LNCaP clone FGC (cell line): ENCODE measurements around the gene CAPZA2.

Experiments used
- DNase-seq: peaks from one replicate; pipeline ENCODE4 v3.0.0-alpha.2; 2011; ENCODE audit warnings: low read depth
- H3K4me3 ChIP-seq: 2 replicates; pipeline ENCODE4 v1.5.1; 2011; ENCODE audit warnings: mild to moderate bottlenecking, low read depth, low read length, control low read depth
- TF ChIP-seq, protein P1 (sequence below): IDR thresholded peaks from 2 replicates; pipeline ENCODE4 v1.5.1; 2012; ENCODE audit warnings: mild to moderate bottlenecking; ENCODE audit not compliant: control insufficient read depth, insufficient read depth; ENCODE audit errors: extremely low read depth

CAPZA2 gene

DNA sequence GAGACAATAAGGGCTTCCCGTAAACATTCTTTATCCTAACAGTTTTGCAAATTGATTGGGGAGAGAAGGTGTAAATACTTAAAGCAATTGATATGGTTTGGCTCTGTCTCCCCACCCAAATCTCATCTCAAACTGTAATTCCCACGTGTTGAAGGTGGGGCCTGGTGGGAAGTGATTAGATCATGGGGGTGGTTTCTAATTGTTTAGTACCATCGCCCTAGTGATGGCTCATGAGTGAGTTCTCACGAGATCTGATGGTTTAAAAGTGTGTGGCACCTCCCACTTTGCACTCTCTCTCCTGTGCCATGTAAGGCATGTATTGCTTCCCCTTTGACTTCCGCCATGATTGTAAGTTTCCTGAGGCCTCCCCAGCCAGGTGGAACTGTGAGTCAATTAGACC, 22.1 kb upstream of the CAPZA2 start:
- TF ChIP-seq, protein P1, sequence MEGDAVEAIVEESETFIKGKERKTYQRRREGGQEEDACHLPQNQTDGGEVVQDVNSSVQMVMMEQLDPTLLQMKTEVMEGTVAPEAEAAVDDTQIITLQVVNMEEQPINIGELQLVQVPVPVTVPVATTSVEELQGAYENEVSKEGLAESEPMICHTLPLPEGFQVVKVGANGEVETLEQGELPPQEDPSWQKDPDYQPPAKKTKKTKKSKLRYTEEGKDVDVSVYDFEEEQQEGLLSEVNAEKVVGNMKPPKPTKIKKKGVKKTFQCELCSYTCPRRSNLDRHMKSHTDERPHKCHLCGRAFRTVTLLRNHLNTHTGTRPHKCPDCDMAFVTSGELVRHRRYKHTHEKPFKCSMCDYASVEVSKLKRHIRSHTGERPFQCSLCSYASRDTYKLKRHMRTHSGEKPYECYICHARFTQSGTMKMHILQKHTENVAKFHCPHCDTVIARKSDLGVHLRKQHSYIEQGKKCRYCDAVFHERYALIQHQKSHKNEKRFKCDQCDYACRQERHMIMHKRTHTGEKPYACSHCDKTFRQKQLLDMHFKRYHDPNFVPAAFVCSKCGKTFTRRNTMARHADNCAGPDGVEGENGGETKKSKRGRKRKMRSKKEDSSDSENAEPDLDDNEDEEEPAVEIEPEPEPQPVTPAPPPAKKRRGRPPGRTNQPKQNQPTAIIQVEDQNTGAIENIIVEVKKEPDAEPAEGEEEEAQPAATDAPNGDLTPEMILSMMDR, result no peak
- H3K4me3 ChIP-seq, result no peak overlapping the region
- no peak for DNase-seq

DNA sequence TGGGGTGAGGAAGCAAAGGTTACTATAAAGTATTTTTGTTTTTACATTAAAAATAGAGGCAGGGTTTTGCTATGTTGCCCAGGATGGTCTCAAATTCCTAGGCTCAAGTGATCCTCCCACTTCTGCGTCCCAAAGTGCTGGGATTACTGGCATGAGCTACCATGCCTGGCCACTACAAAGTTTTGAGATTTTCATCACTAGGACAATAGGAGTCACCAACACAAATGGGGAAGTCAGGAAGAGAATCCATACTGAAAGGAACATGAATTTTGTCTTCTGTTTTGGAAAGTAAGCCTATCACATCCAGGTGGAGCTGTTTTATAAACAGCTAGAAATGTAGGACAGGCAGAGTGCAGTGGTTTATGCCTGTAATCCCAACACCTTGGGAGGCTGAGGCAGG, 20.0 kb upstream of the CAPZA2 start:
- DNase-seq, result no peak
- no peak overlapping the region for H3K4me3 ChIP-seq
- TF ChIP-seq, protein P1, result no peak

DNA sequence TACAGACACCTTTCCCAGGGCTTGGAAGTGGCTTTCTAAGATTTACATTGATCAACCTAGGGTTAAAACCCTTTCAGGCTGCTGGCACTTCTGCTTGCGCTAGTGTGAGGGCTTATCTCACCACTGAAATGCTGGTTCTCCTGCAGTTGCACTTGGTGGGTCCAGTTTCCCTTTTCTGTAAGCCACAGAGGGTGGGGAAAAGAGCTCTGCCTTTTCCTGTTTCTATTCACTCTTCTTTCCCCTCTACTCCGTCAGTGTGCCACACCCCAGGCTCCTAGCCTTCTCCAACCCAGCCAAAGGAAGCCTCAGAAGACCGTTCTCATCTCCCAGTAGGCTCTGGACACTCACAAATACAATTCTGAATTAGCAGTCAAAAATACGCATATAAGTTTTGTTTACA, 19.0 kb upstream of the CAPZA2 start:
- TF ChIP-seq, protein P1, result no peak
- H3K4me3 ChIP-seq, result no peak overlapping the region
- no peak for DNase-seq

DNA sequence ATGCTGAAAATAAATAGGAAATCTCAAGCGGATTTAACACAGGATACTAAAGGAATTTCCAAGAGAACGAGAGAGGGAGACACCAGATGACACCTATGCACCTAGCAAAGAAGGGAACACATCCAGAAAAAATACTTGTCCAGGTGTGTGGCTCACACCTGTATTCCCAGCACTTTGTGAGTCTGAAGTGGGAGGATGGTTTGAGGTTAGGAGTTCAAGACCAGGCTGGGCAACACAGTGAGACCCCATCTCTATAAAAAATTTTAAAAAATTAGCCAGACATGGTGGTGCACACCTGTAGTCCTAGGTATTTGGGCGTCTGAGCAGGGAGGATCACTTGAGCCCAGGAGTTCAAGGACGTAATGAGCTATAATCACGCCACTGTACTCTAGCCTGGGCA, 11.2 kb upstream of the CAPZA2 start:
- TF ChIP-seq, protein P1, result no peak
- no peak for DNase-seq
- no peak overlapping the region for H3K4me3 ChIP-seq

DNA sequence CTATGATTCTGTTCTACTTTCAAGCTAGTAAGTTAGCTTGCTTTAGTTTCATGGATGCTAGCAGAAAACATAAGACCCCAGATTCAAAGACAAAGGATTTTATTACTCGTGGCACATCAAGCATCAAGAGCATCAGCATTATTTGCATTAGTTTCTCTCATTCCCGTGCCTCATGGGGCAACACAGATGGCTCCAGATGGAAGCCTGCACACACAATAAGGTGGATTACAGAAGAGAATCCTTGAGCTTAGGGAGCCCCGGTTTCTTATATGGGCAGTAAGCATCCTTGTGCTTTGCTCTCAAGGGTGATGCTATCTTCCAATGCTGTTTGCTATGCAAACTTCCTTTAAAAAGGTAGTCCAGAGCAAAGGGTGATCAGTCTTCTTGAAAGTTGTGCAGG, 10.7 kb upstream of the CAPZA2 start:
- TF ChIP-seq, protein P1, result no peak
- no peak for DNase-seq
- H3K4me3 ChIP-seq, result no peak overlapping the region

DNA sequence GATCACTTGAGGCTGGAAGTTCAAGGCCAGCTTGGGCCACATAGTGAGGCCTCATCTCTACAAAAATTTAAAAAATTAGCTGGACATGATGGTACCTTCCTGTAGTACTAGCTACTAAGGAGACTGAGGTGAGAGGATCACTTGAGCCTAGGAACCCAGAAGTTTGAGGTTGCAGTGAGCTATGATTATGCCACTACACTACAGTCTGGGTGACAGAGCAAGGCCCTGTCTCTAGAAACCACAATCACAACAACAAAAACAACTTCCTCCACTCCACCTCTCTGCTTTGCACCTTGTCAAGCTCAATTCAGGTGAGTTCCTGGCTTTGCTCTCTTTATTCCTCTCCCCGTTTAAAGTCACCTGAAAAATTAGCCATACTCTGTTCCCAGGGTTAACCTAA, 8.3 kb upstream of the CAPZA2 start:
- no peak overlapping the region for H3K4me3 ChIP-seq

DNA sequence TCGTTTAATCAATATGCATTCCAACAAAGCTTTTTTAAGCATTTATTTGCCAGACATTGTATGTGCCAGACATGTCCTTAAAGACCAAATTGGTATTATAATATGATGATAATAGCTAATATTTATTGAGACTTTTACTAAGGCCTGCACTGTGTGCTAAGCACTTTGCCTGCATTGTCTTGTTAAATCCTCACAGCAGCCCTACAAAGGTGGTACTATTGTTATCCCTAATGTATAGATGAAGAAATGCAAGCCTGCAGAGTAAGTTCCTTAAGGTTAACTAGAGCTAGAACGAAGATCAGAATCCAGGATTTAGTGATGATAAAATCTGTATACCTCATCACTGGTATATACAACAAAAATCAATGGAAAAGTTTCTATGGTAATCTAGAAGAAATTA, 5.3 kb upstream of the CAPZA2 start:
- TF ChIP-seq, protein P1, result no peak
- no peak overlapping the region for H3K4me3 ChIP-seq
- DNase-seq, result no peak

More for the DNA sequence above, 8.3 kb upstream of the CAPZA2 start:
- no peak for DNase-seq
- TF ChIP-seq, protein P1, result no peak
